Activated CD4-positive, alpha-beta memory T cell treated with anti-CD3 and anti-CD28 coated beads, Interleukin-2, amount 10 ng/mL, durations not matched to agents 7 days and 5 days (primary cell): Measurements from ENCODE around the gene KCNJ8. TPM values are rescaled to one million over a fixed set of nuclear protein-coding genes. Genes with fewer than 3 reads are reported as not detected.
"Not testable (repeated sequence)": the region's sequence is repeated elsewhere in the genome, so short reads cannot be mapped to it uniquely, and the experiment has no call there.

Experiments used
- CTCF ChIA-PET: fragments of 350-600 bp; sonication (Branson Sonifier 250); formaldehyde crosslinking; loops from one replicate; lab custom pipeline; 2021; ENCODE audit warnings: antibody characterized with exemption, inconsistent platforms; lab: Charles Lee
- POLR2A ChIA-PET: fragments of 350-600 bp; sonication (Branson Sonifier 250); formaldehyde crosslinking; loops from one replicate; lab custom pipeline; 2021; ENCODE audit warnings: antibody characterized with exemption; lab: Charles Lee
- DNase-seq: peaks from one replicate; pipeline ENCODE4 v3.0.0-alpha.2; 2020
- H3K27ac Mint-ChIP-seq: one replicate; pipeline ENCODE4 v1.8.0; 2021; ENCODE audit warnings: mild to moderate bottlenecking, mixed read lengths
- H3K27me3 Mint-ChIP-seq: one replicate; pipeline ENCODE4 v1.8.0; 2021; ENCODE audit warnings: mixed read lengths
- H3K36me3 Mint-ChIP-seq: one replicate; pipeline ENCODE4 v1.8.0; 2021; ENCODE audit warnings: low read depth, mixed read lengths
- H3K4me1 Mint-ChIP-seq: one replicate; pipeline ENCODE4 v1.8.0; 2021; ENCODE audit warnings: mixed read lengths
- H3K4me3 Mint-ChIP-seq: one replicate; pipeline ENCODE4 v1.8.0; 2021; ENCODE audit warnings: mild to moderate bottlenecking, mixed read lengths
- H3K9me3 Mint-ChIP-seq: one replicate; pipeline ENCODE4 v1.8.0; 2021; ENCODE audit warnings: mixed read lengths
- total RNA-seq, 2 experiments: library from RNA; stranded (reverse); gene quantifications; one replicate each; pipeline ENCODE4 v1.2.3, GENCODE V29; 2021

Gene KCNJ8
- total RNA-seq, 2 experiments from 2014 or later, result not detected

DNA sequence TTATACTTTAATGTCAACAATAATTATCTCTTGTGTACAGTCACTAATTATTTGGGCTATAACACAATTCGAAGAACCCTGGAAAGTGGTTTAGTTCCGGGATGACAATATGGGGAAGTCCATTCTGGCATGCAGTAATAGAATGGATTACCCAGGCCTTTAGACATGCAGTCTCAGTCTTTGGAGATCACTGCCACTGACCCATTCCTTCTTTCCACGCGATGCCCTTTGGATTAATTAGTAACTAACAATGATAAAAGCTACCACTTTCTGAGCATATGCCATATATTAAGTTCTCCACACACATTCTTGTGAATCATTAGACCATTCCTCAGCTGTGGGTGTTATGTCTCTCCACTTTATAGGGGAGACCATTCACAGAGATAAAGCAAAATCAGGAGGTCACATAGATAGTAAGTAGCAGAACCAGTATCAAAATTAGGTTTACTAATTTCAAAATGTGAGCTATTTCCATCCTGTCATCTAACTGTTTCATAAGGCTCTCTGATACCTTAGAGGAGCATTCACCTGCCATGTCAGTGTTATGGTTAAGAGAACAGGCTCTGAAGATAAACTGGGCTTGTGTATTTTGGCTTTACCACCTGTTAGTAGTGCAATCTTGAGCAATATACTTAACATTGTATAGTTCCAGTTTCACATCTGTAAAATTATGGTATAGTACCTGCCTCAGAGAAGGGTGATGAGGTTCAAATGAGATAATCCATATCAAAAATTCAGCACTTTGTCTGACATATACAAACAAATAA lies 27.2 kb upstream of the KCNJ8 start:
- H3K4me1 Mint-ChIP-seq, result no peaks in the 10 kb centered on the region
- no peaks in the 10 kb centered on the region for H3K9me3 Mint-ChIP-seq
- no peaks in the 10 kb centered on the region for H3K27me3 Mint-ChIP-seq
- POLR2A ChIA-PET, result no interaction called here
- CTCF ChIA-PET, result interaction anchor here (0.8 kb wide), 1 partner anchor 104 kb away, joined by 3 read pairs; no protein-coding TSS in a partner anchor
- no peak overlapping the region for H3K4me3 Mint-ChIP-seq
- no peaks in the 10 kb centered on the region for H3K36me3 Mint-ChIP-seq
- DNase-seq, result no peak
- H3K27ac Mint-ChIP-seq, result no peak overlapping the region

DNA sequence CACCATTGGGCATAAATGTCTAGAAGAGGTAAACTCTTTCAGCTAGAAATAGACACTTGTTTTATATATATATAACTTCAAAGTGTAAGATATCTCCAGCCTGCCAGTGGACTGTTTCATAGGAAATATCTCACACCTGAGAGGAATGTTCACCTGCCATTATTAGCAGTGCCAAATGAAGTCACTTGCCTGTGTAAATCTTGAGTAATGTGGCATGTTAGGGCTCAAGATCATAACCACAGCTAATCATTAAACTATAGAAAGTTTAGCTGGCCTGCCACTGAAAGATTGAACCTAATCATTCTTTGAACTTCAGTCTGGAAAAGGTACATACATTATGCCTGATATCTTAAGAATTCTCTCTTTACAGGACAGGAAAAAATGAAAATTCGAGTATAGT lies 25.5 kb upstream of the KCNJ8 start:
- Mint-ChIP-seq H3K9me3 (peaks cover 2% of the 10 kb centered on the region), H3K36me3 (no peaks in the 10 kb centered on the region), H3K4me1 (no peaks in the 10 kb centered on the region), H3K27me3 (no peaks in the 10 kb centered on the region), H3K27ac (no peak overlapping the region), H3K4me3 (no peak overlapping the region)
- POLR2A ChIA-PET, result no interaction called here
- DNase-seq, result no peak
- CTCF ChIA-PET, result no interaction called here

DNA sequence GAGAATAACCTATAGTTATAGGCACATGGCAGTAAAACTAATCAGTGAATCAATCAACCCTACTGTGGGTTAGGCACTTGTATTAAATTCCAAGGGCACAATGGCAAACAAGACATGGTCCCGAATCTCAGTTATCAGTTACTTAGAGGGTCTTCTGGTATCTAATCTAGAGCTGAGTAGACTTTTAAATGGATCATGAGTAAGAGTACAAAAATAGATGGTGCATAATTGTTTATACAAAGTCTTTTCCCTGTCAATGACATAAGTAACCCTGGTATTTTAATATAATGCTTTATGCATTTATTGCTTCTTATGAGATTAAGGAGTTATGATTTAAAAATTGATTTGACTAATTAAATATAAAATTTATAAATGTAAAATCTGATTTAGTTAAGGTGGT lies 23.0 kb upstream of the KCNJ8 start:
- Mint-ChIP-seq H3K27me3 (no peaks in the 10 kb centered on the region), H3K9me3 (peaks cover 2% of the 10 kb centered on the region), H3K4me1 (no peaks in the 10 kb centered on the region), H3K27ac (no peak overlapping the region), H3K36me3 (no peaks in the 10 kb centered on the region), H3K4me3 (no peak overlapping the region)
- DNase-seq, result no peak
- ChIA-PET CTCF (no interaction called here), POLR2A (no interaction called here)

DNA sequence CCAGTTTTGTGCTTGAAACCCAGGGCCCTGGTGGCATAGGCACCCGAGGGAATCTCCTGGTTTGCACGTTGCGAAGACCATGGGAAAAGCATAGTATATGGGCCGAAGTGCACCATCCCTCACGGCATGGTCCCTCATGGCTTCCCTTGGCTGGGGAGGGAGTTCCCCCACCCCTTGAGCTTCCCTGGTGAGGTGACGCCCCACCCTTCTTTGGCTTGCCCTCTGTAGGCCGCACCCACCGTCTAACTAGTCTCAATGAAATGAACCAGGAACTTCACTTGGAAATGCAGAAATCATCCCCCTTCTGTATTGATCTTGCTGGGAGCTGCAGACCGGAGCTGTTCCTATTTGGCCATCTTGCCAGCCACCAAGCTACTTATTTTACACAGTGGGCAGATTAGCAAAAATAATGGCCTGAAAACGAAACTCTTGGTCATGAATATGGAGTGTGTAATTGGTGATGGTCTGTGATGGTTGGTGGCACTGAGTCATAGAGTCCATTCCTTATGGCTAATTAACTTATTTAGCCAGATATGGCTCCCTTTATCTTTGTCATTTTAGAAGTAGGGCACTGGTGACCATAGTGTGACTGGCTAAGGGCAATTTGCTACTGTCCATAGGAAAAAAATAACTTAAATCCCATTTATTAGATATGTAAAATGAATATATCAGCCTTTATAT lies 21.3 kb upstream of the KCNJ8 start:
- no peak overlapping the region for H3K4me3 Mint-ChIP-seq
- no peaks in the 10 kb centered on the region for H3K4me1 Mint-ChIP-seq
- H3K27ac Mint-ChIP-seq, result no peak overlapping the region
- ChIA-PET POLR2A (no interaction called here), CTCF (no interaction called here)
- DNase-seq, result no peak
- H3K9me3 Mint-ChIP-seq, result peaks cover 2% of the 10 kb centered on the region
- H3K36me3 Mint-ChIP-seq, result no peaks in the 10 kb centered on the region
- no peaks in the 10 kb centered on the region for H3K27me3 Mint-ChIP-seq

DNA sequence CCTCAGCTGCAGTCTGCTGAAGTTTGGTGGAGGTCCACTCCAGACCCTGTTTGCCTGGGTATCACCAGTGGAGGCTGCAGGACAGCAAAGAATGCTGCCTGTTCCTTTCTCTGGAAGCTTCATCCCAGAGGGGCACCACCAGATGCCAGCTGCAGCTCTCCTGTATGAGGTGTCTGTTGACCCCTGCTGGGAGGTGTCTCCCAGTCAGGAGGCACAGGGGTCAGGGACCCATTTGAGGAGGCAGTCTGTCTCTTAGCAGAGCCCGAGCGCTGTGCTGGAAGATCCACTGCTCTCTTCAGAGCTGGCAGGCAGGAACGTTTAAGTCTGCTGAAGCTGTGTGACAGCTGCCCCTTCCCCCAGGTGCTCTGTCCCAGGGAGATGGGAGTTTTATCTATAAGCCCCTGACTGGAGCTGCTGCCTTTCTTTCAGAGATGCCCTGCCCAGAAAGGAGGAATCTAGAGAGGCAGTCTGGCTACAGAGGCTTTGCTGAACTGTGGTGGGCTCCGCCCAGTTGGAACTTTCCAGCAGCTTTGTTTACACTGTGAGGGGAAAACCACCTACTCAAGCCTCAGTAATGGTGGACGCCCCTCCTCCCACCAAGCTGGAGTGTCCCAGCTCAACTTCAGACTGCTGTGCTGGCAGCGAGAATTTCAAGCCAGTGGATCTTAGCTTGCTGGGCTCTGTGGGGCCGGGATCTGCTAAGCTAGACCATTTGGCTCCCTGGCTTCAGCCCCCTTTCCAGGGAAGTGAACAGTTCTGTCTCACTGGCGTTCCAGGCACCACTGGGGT lies 20.5 kb upstream of the KCNJ8 start:
- H3K4me3 Mint-ChIP-seq, DNase-seq, H3K9me3 Mint-ChIP-seq, POLR2A ChIA-PET, CTCF ChIA-PET, H3K36me3 Mint-ChIP-seq, H3K27me3 Mint-ChIP-seq, H3K4me1 Mint-ChIP-seq, H3K27ac Mint-ChIP-seq: not testable (repeated sequence)

DNA sequence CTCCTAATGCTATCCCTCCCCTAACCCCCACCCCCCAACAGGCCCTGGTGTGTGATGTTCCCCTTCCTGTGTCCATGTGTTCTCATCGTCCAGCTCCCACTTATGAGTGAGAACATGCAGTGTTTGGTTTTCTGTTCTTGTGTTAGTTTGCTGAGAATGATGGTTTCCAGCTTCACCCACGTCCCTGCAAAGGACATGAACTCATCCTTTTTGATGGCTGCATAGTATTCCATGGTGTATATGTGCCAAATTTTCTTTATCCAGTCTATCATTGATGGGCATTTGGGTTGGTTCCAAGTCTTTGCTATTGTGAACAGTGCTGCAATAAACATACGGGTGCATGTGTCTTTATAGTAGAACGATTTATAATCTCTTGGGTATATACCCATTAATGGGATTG lies 15.2 kb upstream of the KCNJ8 start:
- H3K4me1 Mint-ChIP-seq, H3K4me3 Mint-ChIP-seq, POLR2A ChIA-PET, H3K9me3 Mint-ChIP-seq, H3K27me3 Mint-ChIP-seq, DNase-seq, H3K27ac Mint-ChIP-seq, CTCF ChIA-PET, H3K36me3 Mint-ChIP-seq: not testable (repeated sequence)

DNA sequence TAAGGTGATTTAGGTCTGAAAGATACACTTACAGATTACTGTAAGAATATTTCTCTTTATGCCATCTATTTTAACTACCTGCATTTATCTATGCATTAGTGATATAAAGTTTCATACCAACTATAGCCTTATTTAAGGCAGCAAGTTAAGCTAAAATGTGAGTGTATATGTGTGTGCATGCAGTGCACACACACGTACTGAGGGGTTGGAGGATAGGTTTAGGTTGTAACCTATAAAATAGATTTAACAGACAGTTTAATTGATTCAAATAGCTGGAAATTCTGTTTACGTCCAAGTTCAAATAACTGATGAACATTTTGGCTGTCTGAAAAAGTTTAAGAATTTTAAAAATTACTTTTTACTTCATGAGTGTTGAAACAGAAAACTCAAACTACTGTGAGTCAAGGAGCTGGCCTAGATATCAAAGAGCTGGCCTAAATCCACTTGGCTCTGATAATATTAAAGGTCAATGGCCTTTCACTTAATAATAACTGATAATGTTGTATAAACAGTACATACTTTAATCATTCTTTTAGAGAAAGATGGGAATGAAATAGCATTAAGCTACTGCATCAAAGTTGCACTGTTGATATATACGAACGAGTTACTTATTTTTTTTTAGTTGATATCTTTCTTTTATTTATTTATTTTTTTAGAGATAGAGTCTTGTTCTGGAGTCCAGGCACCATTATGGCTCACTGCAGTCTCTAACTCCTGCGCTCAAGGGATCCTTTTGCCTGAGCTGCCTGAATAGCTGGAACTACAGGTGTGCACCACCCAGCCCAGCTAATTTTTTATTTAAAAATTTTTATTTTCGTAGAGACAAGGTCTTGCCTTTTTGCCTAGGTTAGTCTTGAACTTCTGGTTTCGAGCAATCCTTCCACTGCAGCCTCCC lies 13.8 kb upstream of the KCNJ8 start:
- Mint-ChIP-seq H3K4me3 (no peak overlapping the region), H3K36me3 (no peaks in the 10 kb centered on the region), H3K9me3 (no peaks in the 10 kb centered on the region), H3K4me1 (no peaks in the 10 kb centered on the region), H3K27ac (no peak overlapping the region), H3K27me3 (no peaks in the 10 kb centered on the region)
- ChIA-PET CTCF (no interaction called here), POLR2A (no interaction called here)
- DNase-seq, result no peak

DNA sequence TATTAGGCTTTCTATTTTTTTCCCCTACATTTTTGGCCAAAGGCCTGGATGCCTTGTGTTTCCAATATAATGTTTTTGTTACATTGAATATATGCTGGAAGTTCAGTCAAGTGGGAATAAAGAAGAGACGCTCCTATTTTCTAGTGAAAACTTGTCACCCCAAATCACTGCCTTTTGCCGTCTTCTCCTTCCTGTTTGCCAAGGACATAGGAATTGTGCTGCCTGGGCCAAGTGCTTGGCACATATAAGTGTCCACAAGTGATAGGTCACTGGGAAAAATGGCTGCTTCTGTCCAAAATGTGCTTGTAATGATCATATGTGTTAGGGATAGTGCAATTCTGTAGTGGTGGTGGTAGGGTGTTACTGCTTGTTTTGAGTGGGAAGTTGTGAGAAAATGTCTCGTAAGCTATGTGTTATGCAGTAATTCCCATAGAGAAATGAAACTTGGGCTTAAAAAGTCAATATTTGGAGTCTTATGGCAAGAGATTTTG lies 11.6 kb upstream of the KCNJ8 start:
- Mint-ChIP-seq H3K36me3 (no peaks in the 10 kb centered on the region), H3K9me3 (no peaks in the 10 kb centered on the region), H3K4me1 (no peaks in the 10 kb centered on the region), H3K27ac (no peak overlapping the region), H3K27me3 (no peaks in the 10 kb centered on the region), H3K4me3 (no peak overlapping the region)
- no peak for DNase-seq
- ChIA-PET POLR2A (no interaction called here), CTCF (interaction anchor here (0.6 kb wide), 1 partner anchor 88 kb away, joined by 3 read pairs; no protein-coding TSS in a partner anchor)

DNA sequence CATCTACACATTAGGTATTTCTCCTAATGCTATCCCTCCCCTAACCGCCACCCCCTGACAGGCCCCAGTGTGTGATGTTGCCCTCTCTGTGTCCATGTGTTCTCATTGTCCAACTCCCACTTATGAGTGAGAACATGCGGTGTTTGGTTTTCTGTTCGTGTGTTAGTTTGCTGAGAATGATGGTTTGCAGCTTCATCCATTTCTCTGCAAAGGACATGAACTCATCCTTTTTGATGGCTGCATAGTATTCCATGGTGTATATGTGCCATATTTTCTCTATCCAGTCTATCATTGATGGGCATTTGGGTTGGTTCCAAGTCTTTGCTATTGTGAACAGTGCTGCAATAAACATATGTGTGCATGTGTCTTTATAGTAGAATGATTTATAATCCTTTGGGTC lies 8.2 kb upstream of the KCNJ8 start:
- H3K9me3 Mint-ChIP-seq, DNase-seq, H3K4me3 Mint-ChIP-seq, H3K36me3 Mint-ChIP-seq, H3K27ac Mint-ChIP-seq, H3K27me3 Mint-ChIP-seq, H3K4me1 Mint-ChIP-seq, POLR2A ChIA-PET, CTCF ChIA-PET: not testable (repeated sequence)

DNA sequence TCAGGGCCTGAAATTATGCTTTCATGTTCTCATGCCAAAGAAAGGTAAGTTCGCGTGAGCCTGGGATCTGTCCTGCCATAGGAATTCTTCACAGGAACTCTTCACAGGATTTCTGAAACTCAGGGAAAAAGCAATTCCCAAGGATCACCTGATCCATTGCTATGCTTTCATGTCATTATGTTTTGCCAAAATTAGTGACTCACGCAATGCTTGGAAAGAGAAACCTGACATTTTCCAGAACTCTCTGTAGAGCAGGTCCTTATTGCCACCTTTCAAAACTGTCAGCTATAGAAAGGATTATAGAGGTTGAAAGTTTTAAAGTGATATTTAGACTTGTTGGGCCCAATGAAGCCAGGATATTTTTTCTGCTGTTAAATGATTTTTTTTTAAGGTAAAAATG lies 6.3 kb upstream of the KCNJ8 start:
- H3K27me3 Mint-ChIP-seq, result peaks cover 15% of the 10 kb centered on the region

DNA sequence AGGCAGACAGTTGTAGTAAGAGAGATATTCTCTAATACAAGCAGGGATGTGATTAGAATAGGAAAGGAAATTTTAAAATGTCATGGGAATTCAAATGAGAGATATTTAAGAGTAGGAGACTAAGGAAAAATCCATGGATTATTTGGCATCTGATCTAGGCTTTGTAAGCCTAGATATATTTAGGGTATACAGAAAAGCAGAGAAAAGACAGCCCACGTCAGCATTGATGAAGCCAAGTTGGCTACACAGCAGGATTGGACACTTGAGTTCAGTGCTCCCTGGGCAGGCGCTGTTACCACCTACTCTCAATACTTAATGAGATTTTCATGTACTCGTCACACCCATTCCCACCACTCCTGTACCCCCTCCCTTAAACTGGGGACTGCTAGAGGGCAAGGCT lies 1.7 kb upstream of the KCNJ8 start:
- ChIA-PET POLR2A (no interaction called here), CTCF (no interaction called here)
- Mint-ChIP-seq H3K4me3 (no peak overlapping the region), H3K27ac (no peak overlapping the region), H3K36me3 (no peaks in the 10 kb centered on the region), H3K9me3 (no peaks in the 10 kb centered on the region), H3K4me1 (peaks cover 6% of the 10 kb centered on the region), H3K27me3 (peaks cover 45% of the 10 kb centered on the region)
- no peak for DNase-seq

More for the DNA sequence above, 6.3 kb upstream of the KCNJ8 start:
- POLR2A ChIA-PET, result no interaction called here
- Mint-ChIP-seq H3K4me1 (no peaks in the 10 kb centered on the region), H3K27ac (no peak overlapping the region), H3K36me3 (no peaks in the 10 kb centered on the region), H3K9me3 (no peaks in the 10 kb centered on the region), H3K4me3 (no peak overlapping the region)
- CTCF ChIA-PET, result no interaction called here
- DNase-seq, result no peak

DNA sequence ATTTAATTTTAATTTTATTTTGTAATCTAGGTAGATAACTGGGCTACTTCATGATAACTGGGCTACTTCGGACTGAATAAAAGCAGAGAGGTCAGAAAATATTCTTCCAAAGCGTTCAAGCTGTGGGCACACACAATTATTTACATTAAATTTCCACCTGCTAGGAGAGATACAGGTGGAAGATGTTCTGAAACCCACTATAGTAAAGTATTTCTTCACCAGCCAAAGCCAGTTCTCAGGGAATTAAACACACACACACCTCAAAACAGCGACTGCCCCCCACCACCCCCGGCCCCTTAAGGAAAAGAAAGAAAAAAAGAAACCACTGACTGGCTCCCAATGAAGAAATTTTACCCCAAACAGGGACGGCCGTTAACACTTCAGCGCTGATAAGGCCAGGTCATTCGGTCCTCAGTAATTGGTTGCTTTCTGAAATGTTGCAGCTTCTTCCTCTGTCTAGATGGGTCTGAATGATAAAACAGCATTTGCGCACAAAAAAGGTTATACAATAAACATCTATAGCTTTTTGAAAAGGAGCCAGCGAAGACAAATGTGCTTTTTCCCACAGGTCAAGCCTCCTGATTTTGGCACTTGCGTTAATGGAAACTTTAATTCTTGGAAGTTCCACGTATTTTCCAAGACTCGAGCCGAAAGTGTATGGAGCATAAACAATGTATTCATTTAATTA lies 771 bp upstream of the KCNJ8 start:
- POLR2A ChIA-PET, result no interaction called here
- Mint-ChIP-seq H3K4me3 (no peak overlapping the region), H3K36me3 (no peaks in the 10 kb centered on the region)

More for the DNA sequence above, 771 bp upstream of the KCNJ8 start:
- no peaks in the 10 kb centered on the region for H3K9me3 Mint-ChIP-seq
- no peak for DNase-seq
- peaks cover 46% of the 10 kb centered on the region for H3K27me3 Mint-ChIP-seq
- H3K4me1 Mint-ChIP-seq, result peaks cover 6% of the 10 kb centered on the region
- no peak overlapping the region for H3K27ac Mint-ChIP-seq
- CTCF ChIA-PET, result no interaction called here
